NOMO-1 treated with DMSO at 0.1 percent for 48 hours (cell line): ENCODE data around the gene NAALADL2.
A peak's percentile ranks its signal among the peaks of the same experiment; 100 is the strongest.
"Not testable (repeated sequence)": the region's sequence is repeated elsewhere in the genome, so short reads cannot be mapped to it uniquely, and the experiment has no call there.

Source experiments
- DNase-seq: peaks from one replicate; lab custom pipeline; 2025; ENCODE audit not compliant: unreplicated experiment; lab: John Stamatoyannopoulos, UW

Gene NAALADL2

DNA sequence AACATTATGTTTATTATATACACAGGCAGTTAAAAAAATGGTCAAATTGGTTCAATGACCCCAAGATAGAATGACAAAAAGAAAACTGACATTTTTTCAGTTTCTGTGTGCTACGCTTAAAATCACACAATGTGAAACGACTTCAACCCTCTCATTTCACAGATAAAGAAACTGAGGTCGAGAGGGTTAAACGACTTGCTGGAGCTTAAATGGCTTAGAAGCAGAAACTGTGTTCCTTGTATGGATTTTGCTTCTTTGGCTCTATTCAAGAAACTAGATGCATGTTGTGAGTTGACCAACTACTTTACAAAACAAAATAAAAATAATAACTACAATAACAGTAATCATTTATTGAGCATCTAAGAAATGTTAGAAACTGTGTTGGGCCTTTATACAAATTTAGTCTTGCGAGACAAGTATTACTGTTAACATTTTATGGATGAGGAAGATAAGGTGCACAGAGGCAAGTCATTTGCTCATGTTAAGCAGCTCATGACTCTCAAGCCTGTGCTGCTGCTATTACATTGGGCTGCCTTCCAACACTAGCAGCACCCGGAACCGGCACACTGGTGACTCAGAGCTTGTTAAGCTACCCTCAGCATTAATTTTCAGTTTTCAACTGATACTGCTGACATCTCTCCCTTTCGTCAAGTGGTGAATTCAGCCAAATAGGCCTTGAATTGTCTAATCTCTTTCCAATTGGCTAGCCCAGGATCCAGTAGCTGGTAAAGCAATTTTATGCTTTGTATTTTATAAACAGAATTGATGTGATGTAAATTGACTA, 487.6 kb downstream of the NAALADL2 start:
- DNase-seq = no peak

DNA sequence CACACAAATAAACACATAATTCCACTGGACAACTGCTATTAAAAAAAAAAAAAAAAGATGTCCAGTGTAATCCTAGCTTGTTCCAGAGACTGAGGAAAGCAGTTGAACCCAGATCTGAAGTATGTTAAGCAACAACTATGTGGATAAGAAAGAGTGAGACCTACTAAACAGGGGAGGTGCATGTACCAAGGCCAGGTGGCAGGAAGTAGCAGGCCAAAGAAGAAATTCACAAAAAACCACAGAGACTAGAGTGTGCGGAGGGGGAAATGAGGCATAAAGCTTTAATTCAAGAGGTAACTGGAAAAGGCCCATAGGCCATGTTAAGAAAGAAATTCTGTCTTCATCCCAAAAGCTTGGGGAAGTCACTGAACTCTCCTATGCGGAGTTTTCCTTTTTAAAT, 490.0 kb downstream of the NAALADL2 start:
- DNase-seq = no peak

DNA sequence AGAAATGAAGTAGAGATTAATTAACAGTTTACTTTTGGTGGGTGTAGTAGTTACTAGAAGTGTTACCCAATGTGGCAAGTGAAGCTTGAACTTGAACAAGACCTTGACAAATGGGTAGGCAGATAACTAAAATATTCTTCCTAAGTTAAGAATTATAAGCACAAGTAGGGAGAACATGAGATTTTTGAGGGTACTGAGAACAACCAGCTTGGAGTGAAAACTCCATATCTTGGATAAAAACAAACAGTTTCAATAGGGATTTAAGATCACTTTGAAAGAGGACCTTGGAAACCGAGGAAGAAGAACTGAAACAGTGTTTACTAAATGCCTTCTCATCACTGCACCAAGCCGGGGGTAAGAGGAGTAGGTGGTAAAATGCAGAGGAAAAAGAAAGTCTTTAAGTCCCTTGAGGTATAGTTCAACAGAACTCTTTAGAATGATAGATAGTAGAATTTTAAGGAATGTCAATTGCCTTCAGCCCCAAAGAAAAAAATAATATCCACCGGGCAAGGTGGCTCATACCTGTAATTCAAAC, 496.7 kb downstream of the NAALADL2 start:
- DNase-seq = no peak

DNA sequence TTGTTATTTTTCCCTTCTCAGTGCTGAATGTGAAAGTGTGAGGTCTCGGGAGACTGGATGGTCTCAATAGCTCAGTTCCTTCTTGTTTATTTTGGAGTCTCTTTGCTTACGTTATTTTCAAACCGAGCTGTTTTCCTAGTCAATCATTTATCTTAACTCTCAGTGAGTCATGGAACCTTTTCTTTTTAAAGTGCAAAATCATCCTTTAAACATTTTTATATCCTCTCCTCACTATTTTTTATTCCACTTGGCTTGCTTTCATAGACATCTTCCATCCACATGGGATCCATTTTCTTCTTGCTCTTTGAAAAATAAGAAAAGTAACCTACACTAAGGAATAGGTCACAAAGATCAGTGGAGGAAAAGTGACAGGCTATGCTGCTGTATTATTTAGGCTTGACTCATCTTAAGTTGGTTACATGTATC, 497.8 kb downstream of the NAALADL2 start:
- DNase-seq = no peak

DNA sequence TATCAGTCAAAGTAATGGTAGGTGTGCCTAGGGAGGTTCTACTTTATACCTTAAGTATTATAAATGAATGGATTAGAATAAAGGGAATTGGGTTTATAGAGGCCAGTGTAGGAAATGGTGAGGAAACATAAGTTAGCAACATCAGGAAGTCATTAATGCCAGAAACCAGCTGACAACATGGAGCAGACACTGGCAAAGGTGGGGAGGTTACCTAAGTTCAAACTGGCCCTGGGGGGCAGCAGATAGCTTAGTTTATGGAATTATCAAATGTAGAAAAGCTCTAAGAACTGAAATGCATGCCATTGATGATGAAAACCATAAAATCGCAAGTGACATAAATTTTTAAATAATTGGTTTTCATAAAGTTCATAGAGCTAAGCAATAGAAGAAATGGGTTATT, 498.6 kb downstream of the NAALADL2 start:
- no peak for DNase-seq

DNA sequence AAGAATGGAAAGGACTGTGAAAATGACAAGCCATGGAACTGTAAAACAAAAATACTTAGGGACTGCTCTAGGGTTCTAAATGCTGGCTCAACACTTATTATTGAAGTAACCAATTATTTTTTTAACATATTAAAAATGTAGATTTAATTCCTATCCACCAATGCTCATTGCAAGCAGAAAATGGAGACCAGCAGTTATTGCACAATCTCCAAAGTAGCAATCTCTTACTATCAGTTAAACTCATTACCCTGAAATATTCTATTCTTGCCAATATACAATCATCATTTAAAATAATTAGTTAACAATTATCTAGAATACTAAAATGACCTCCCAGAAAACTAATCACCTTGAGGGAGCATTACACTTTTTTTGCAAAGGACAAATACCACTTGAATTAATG, 499.8 kb downstream of the NAALADL2 start:
- DNase-seq = no peak

DNA sequence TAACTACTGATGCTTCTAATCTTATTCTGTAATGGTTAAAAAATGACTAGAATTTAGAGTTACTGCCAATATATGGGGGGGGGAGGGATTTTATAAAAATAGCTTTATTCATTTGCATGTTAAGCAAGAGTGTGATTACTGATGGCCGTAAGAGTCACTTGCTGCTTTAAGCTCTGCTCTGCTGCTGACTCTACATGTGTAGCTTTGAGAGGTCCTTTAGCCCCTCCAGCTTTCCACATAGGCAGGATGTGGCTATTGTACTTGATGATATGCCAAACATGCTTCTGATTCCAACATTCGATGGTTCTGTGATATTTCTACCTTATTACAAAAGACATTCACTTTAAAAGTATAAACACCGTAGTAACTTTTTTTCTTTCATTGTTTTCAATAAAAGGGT, 511.3 kb downstream of the NAALADL2 start:
- not testable (repeated sequence) for DNase-seq

DNA sequence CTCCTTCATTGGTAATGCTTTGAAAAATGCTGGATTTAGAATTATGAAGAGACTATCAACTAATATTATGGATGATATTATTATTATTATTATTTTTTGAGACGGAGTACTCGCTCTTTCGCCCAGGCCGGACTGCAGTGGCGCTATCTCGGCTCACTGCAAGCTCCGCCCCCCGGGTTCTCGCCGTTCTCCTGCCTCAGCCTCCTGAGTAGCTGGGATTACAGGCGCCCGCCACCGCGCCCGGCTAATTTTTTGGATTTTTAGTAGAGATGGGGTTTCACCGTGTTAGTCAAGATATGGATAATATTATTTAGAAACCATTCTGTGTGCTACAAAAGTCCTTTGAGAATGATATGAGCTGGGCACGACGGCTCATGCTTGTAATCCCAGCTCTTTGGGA, 512.1 kb downstream of the NAALADL2 start:
- DNase-seq = not testable (repeated sequence)

DNA sequence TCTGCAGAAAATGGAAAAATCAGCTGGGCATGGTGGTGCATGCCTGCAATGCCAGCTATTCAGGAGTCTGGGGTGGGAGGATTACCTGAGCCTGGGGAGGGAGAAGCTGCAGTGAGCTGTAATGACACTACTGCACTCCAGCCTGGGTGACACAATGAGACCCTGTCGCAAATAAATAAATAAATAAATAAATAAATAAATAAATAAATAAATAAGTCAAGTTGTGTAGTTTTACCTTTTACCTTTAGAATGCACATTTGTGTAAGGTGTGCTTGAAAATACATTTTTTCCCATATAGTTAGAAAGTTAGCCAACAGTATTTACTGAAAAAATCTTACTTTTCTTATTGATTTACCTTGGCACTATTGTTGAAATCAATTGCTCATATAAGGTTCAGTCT, 515.6 kb downstream of the NAALADL2 start:
- DNase-seq = no peak

DNA sequence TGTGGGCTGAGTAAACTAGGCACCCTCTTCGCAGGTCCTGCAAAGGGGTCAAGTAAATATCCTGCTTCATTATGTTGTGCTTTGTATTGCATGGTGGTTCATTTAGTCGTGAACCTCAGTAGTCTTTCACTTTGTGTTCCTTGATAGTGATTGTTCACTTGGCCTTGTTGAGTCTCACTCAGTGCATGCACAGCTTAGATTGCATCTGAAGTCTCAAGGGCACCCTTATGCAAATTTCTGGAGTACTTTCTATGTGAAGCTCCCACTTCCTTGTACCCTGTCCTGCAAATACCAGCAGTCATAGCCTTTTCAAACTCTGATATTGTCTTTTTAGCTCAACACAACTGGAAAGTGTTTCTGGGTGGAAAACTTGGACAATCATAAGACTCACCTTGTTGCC, 519.2 kb downstream of the NAALADL2 start:
- DNase-seq = no peak

DNA sequence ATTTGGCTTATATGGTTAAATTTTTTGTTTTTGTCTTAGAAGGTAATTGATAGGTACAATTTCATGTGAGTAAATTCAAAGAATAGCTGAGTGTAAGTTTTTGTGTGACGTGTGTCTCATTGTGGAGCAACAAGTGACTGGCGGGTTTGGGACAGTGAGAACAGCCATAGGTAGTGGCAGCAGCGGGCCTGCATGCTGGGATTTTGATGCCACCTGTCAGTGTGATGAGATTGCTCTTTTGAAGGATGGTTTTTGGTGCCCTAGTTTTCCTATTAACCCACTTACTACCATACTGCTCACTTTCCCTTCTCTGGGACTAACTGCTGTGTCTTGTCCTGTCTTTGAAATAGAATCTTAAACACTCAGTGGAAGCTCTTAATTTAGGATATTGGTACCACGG, 522.6 kb downstream of the NAALADL2 start:
- DNase-seq = no peak

DNA sequence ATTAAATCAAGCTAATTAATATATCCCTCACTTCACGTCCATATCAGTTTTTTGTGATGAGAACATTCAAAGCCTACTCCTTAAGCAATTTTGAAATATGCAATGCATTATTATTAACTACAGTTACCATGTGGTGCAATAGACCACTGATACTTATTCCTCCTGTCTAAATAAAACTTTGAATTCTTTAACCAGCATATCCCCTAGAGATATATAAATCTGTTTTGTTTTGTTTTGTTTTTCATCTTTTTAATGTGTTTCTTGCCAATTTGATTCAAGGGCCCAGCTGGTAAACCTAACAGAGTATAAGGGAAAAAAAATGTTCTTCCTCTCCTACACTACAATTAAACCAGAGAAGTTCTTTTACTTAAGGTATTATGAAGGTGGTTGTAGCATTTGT, 524.2 kb downstream of the NAALADL2 start:
- DNase-seq = no peak

DNA sequence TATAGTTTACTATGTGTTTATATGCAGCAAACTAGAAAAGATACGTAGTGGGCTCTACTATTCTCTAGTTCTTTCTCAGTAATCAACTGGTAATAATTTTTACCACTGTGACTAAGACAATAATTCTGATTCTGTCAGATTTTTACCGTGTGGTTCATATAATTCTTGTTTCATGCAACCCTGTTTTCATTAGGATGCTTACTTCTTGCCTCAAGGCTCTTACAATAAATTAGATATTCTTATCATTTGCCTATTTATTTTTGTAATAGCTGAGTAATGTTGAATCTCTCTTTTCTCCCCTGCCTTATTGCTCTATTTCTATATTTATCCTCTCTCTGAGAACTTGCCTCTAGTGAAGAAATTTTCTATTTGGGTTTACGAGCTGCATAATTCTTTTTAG, 524.7 kb downstream of the NAALADL2 start:
- no peak for DNase-seq

DNA sequence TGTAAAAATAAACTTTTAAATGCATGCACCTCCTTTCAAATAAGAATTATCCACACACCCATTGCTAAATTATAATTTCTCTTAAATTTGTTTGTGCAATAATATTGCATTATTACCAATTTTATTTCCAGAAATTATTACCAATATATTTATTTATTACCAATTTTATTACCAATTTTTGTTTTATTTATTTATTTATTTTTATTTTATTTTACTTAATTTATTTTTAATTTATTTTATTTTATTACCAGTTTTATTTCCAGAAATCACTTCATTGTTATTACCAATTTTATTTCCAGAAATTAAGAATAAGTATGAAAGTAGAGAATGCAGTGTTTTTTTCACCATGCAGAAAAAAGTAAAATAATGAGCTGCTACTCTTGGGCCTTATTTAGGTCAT, 525.4 kb downstream of the NAALADL2 start:
- DNase-seq = no peak

DNA sequence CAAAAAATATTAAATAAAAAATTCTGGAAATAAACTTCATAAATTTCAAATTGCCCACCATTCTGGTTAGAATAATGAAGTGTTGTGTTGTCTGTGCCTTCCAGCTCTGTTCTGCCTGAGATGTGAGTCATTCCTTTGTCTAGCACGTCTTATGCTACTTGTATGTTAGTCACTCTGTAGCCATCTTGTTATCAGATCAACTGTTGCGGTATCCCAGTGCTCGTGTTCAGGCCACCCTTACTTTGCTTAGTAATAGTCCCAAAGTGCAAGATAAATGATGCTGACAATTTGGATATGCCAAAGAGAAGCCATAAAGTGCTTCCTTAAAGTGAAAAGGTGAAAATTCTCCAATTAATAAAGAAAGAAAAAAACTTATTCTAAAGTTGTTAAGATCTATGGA, 527.5 kb downstream of the NAALADL2 start:
- DNase-seq = no peak

DNA sequence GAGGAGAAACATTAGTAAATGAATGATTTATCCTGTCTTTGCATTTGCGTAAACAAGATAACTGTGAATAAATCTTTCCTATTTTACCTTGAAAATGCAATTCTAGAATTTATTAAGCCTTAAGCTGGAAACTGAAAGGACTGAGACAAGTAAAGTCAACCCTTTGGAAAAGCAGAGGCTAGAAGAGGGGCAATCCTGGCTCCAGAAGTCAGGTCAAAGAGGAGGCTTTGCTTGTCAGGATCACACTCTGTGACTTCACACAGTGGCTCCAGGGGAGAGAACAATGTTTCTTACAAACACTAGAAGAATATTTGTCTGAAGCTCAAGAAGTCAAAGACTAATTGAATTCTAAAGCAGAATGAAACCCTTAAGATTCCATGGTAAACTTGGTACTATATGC, 530.4 kb downstream of the NAALADL2 start:
- DNase-seq = no peak

DNA sequence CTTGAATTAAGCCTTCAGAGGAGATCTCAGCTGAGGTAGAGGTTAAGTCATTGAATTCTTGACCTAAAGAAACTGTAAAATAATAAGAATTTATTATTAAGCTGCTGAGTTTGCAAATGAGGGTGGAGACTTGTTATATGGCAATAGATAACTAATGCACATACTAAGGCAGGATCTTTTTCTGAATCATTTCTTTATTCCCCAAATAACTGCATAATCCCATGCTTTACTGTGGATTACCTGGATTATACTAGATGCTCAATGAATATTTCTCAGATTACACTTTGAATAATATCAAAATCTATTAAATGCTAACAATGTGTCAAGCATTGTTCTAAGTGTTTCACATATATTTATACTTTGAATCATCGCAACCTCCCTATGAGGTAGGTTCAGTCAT, 532.5 kb downstream of the NAALADL2 start:
- DNase-seq = no peak

DNA sequence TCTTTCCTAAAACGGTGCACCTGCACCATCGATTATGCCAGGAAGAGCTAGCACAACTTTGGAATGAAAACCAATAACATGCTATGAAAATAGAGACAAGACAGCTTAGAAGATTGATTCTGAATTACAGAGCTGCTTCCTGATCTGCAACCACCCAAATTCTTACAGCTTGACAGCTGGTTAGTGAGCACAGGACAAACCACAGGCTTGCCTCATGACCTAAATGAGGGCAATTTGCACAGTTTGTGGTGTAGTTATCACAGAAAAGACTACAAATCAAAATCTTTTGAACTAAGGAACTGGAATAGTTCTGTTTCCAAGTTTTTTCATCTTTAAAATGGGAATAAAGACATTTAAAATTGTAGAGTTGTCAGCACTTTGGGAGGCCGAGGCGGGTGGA, 533.5 kb downstream of the NAALADL2 start:
- peak; percentile 36 for DNase-seq

DNA sequence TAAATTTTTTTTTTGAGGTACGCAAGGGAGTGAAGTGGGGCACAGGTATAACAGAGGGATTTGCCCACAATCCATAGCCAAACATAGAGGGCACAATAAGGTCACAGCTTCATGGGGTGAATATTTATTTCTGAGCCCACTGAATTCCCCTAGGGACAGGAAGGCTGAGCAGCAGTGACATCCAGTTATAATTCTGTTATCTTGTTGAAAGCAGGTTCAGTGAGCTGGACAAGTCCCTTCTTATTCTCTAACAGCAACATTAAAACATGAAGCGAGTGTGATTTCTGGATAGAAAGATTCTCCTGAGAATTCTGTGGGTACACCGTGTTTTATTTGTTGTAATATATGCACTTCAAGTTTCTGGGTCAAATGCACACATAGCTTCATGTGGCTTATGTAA, 538.2 kb downstream of the NAALADL2 start:
- no peak for DNase-seq

DNA sequence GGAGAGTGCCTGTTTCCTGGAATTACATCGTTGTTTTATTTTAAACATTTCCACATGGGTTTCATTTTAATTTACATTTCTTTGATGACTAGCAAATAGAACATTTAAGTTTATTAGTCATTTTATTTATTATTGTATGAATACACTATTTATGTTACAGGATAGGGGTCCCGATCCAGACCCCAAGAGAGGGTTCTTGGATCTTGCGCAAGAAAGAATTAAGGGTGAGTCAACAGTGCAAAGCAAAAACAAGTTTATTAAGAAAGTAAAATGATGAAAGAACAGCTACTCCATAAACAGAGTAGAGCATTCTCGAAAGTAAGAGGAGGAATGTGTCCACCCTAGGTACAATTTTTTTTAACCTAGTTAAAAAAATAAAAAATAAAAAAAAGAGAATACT, 539.5 kb downstream of the NAALADL2 start:
- no peak for DNase-seq

DNA sequence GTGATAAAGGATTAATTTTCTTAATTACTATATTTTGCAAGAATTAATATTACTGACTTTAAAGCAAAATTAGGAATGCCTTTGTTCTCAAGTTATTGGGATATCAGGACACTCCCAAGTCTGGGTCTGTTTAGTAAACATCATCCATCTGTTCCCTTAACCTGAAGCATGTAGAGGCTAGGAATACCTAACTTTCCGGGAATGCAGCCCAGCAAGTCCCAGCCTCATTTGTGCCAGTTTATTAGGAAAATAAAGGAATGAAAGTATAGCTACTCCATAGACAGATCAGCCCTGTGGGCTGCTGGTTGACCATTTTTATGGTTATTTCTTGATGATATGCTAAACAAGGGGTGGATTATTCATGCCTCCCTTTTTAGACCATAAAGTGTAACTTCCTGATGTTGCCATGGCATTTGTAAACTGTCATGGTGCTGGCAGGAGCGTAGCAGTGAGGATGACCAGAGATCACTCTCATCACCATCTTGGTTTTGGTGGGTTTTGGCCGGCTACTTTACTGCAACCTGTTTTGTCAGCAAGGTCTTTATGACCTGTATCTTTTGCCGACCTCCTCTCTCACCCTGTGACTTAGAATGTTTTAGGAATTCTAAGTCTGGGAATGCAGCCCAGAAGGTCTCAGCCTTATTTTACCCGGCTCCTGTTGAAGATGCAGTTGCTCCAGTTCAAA, 540.2 kb downstream of the NAALADL2 start:
- DNase-seq = no peak

DNA sequence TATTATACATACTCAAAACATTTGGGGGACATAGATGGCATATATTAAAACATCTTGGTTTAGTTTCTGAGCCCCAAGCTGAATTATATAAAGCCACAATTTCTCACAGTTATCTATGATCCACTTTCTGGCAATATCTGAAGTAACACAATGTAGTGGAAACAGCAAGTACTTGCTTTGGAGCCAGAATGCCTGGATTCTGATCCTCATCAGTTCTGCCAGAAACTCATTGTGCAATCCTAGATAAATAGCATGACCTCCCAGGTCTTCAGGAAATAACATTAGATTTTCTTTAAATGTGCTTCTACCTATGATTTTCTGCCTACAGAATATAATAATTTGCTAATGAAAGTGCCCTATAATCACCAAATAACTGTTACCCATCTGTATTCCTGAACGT, 544.9 kb downstream of the NAALADL2 start:
- DNase-seq = no peak
